Measurements from ENCODE around the gene MARCHF4.

GRCh38 chr2:216352653-216353270 is 19.5 kb downstream of the MARCHF4 start:
- no peak for TF ChIP-seq POLR2AphosphoS5 (IDR thresholded peaks at IDR 0.05; ENCODE audit: low read depth, low read length)
- no peak for TF ChIP-seq CTCF (IDR thresholded peaks at IDR 0.05)
- TF ChIP-seq TCF7L2 (IDR thresholded peaks at IDR 0.05; ENCODE audit: low read depth, low read length) = no peak
- TF ChIP-seq REST (IDR thresholded peaks at IDR 0.05; ENCODE audit: insufficient read depth in 1 of 2, low read depth in 2 of 2, low read length in 1 of 2) = no peak
- no peak for TF ChIP-seq SIN3A (IDR thresholded peaks at IDR 0.05; ENCODE audit: borderline replicate concordance, insufficient read depth, low read depth, low read length)
